Mucosa of descending colon (tissue), 3 donors: ENCODE data around the gene RAD17. TPM values are rescaled to one million over a fixed set of nuclear protein-coding genes. Genes with fewer than 3 reads are reported as not detected.
"Not testable (repeated sequence)": the region's sequence is repeated elsewhere in the genome, so short reads cannot be mapped to it uniquely, and the experiment has no call there.

Experiments
- ATAC-seq: fragments of 200-7000 bp; cut with Tn5 transposase; one replicate; pipeline ENCODE4 v1.9.1; 2020; ENCODE audit warnings: mild to moderate bottlenecking, moderate library complexity
- DNase-seq, 3 donors: peaks; one replicate each; pipeline ENCODE4 v3.0.0-alpha.2; 2020
- H3K36me3 ChIP-seq: fragments of 200-600 bp; one replicate; pipeline ENCODE4 v1.8.0; 2021; ENCODE audit warnings: low read depth, mild to moderate bottlenecking
- H3K4me1 ChIP-seq: fragments of 200-600 bp; one replicate; pipeline ENCODE4 v1.8.0; 2021; ENCODE audit warnings: low read depth, mild to moderate bottlenecking
- H3K4me3 ChIP-seq: fragments of 200-600 bp; one replicate; pipeline ENCODE4 v1.8.0; 2021; ENCODE audit warnings: mild to moderate bottlenecking
- H3K9me3 ChIP-seq: fragments of 200-600 bp; one replicate; pipeline ENCODE4 v1.8.0; 2021; ENCODE audit warnings: mild to moderate bottlenecking
- CTCF ChIP-seq: fragments of 200-600 bp; IDR thresholded peaks from one replicate; pipeline ENCODE4 v1.8.0; 2022; ENCODE audit warnings: antibody characterized with exemption, mild to moderate bottlenecking
- intact Hi-C, 2 donors: fragments of 100-400 bp; cut with DNase I in 1 of 2; cut with micrococcal nuclease in 1 of 2; formaldehyde crosslinking; loops; one replicate each; pipeline versions ENCODE4 v1.11.0 to v1.11.1; 2022; cut with DNase I, micrococcal nuclease
- total RNA-seq, 3 donors: library from RNA; stranded (reverse); fragmentation: NEBNext Ultra II Directional in 2 of 3; extraction: Animal tissue kit (Norgen Biotek cat#: 25700) in 2 of 3; gene quantifications; one replicate each; pipeline versions ENCODE4 v1.2.1 to v1.2.4, GENCODE V29; 2021 to 2023
- donor health status: DM: no; HTN: no; CAD: no; lungs with moderate emphysema.
- donor health status: DM: no; HTN: no; CAD: no.
- donor health status: DM: no; HTN: yes; CAD: no.

RAD17 gene
- total RNA-seq, 3 donors from 2014 or later, result 15.8 to 20.9 (median 17.6) TPM

- TF ChIP-seq CTCF, result no peak
- ATAC-seq, result no peak
These were observed 80.5 kb downstream of the RAD17 start for GRCh38 chr5:69450116-69450515.

GRCh38 chr5:69450527-69450926 is 80.9 kb downstream of the RAD17 start:
- H3K36me3 ChIP-seq, H3K4me1 ChIP-seq, H3K9me3 ChIP-seq, intact Hi-C loops, H3K4me3 ChIP-seq, DNase-seq, ATAC-seq: not testable (repeated sequence)

More at GRCh38 chr5:69450116-69450515, 80.5 kb downstream of the RAD17 start:
- H3K4me1 ChIP-seq, result peaks cover 4% of the 10 kb centered on the region
- H3K9me3 ChIP-seq, result no peaks in the 10 kb centered on the region
- no peak for DNase-seq
- intact Hi-C loops, result no loop called here
- no peak overlapping the region for H3K4me3 ChIP-seq
- no peaks in the 10 kb centered on the region for H3K36me3 ChIP-seq

- peak; percentile 77 for ATAC-seq
- no peaks in the 10 kb centered on the region for H3K9me3 ChIP-seq
- intact Hi-C loops, result no loop called here
These were observed 82.5 kb downstream of the RAD17 start for GRCh38 chr5:69451941-69452647.

GRCh38 chr5:69453487-69453886 is 83.9 kb downstream of the RAD17 start:
- H3K36me3 ChIP-seq, H3K4me1 ChIP-seq, ATAC-seq, intact Hi-C loops, H3K4me3 ChIP-seq, H3K9me3 ChIP-seq: not testable (repeated sequence)
- DNase-seq, result peak in 1 of 3 donors; percentile 9

More at GRCh38 chr5:69451941-69452647, 82.5 kb downstream of the RAD17 start:
- H3K4me3 ChIP-seq, result no peak overlapping the region
- peak in 1 of 3 donors; percentile 54 for DNase-seq
- no peaks in the 10 kb centered on the region for H3K36me3 ChIP-seq
- TF ChIP-seq CTCF, result no peak
- peaks cover 4% of the 10 kb centered on the region for H3K4me1 ChIP-seq

- intact Hi-C loops, result no loop called here
- peak; percentile 49 to 62 (median 50) for DNase-seq
- TF ChIP-seq CTCF, result no peak
- Histone ChIP-seq H3K4me1 (peaks cover 4% of the 10 kb centered on the region), H3K9me3 (no peaks in the 10 kb centered on the region), H3K4me3 (no peak overlapping the region), H3K36me3 (no peaks in the 10 kb centered on the region)
- ATAC-seq, result peak; percentile 89
These were observed 85.0 kb downstream of the RAD17 start for GRCh38 chr5:69454460-69455249.

GRCh38 chr5:69455428-69455988 is 85.9 kb downstream of the RAD17 start:
- intact Hi-C loops, H3K9me3 ChIP-seq, H3K36me3 ChIP-seq, H3K4me3 ChIP-seq, ATAC-seq, DNase-seq, H3K4me1 ChIP-seq: not testable (repeated sequence)

- no peak for TF ChIP-seq CTCF
- no peak overlapping the region for H3K4me3 ChIP-seq
- DNase-seq, result no peak
- no peak for ATAC-seq
- H3K36me3 ChIP-seq, result no peaks in the 10 kb centered on the region
- no peaks in the 10 kb centered on the region for H3K9me3 ChIP-seq
- intact Hi-C loops, result no loop called here
- H3K4me1 ChIP-seq, result no peaks in the 10 kb centered on the region
These were observed 92.6 kb downstream of the RAD17 start for GRCh38 chr5:69462170-69462569.
